Liver (tissue), 9 donors: ENCODE results near the gene ANKDD1B. TPM values are rescaled to one million over a fixed set of nuclear protein-coding genes. Genes with fewer than 3 reads are reported as not detected.

Experiments
- DNase-seq: peaks from one replicate; pipeline ENCODE4 v3.0.0-alpha.2; 2017; ENCODE audit warnings: low spot score
- H3K27ac ChIP-seq, 2 donors: one replicate each; pipeline ENCODE4 v1.7.0; 2013; ENCODE audit warnings: inconsistent platforms in 2 of 2, low read length in 2 of 2, control low read depth in 1 of 2, low read depth in 1 of 2, mild to moderate bottlenecking in 1 of 2
- H3K27me3 ChIP-seq, 4 donors: one replicate each; pipeline versions ENCODE4 v1.6.1 to v1.7.0; 2013; ENCODE audit warnings: low read length in 3 of 4, inconsistent platforms in 1 of 4, mild to moderate bottlenecking in 1 of 4, moderate library complexity in 1 of 4; ENCODE audit not compliant: control insufficient read depth in 4 of 4, insufficient read depth in 4 of 4
- H3K36me3 ChIP-seq, 4 donors: one replicate each; pipeline versions ENCODE4 v1.6.1 to v1.7.0; 2013; ENCODE audit warnings: low read length in 3 of 4, mild to moderate bottlenecking in 3 of 4, low read depth in 1 of 4, moderate library complexity in 1 of 4; ENCODE audit not compliant: control insufficient read depth in 4 of 4, insufficient read depth in 3 of 4
- H3K4me1 ChIP-seq, 4 donors: one replicate each; pipeline versions ENCODE4 v1.6.1 to v1.7.0; 2013; ENCODE audit warnings: low read length in 3 of 4, mild to moderate bottlenecking in 3 of 4, moderate library complexity in 1 of 4; ENCODE audit not compliant: control insufficient read depth in 4 of 4, insufficient read depth in 4 of 4
- H3K4me3 ChIP-seq, 3 donors: one replicate each; pipeline versions ENCODE4 v1.6.1 to v1.7.0; 2013; ENCODE audit warnings: low read length in 3 of 3, control low read depth in 1 of 3, low read depth in 1 of 3, mild to moderate bottlenecking in 1 of 3
- H3K9ac ChIP-seq, 2 donors: one replicate each; pipeline ENCODE4 v1.7.0; 2013; ENCODE audit warnings: low read length in 2 of 2, mild to moderate bottlenecking in 2 of 2, moderate library complexity in 2 of 2, control low read depth in 1 of 2, low read depth in 1 of 2
- H3K9me3 ChIP-seq, 4 donors: one replicate each; pipeline versions ENCODE4 v1.6.1 to v1.7.0; 2013; ENCODE audit warnings: low read length in 3 of 4; ENCODE audit not compliant: control insufficient read depth in 4 of 4
- ATF3 ChIP-seq: IDR thresholded peaks from 2 replicates; pipeline ENCODE4 v1.6.1; 2016; ENCODE audit warnings: antibody characterized with exemption
- EGR1 ChIP-seq, 2 donors: IDR thresholded peaks; 2 replicates each; pipeline ENCODE4 v1.6.1; 2016 to 2018; ENCODE audit warnings: antibody characterized with exemption in 2 of 2, low read depth in 2 of 2
- FOXA1 ChIP-seq: IDR thresholded peaks from 2 replicates; pipeline ENCODE4 v1.6.1; 2016; ENCODE audit warnings: antibody characterized with exemption
- HNF4A ChIP-seq, 2 donors: conservative IDR thresholded peaks; 2 replicates each; pipeline ENCODE4 v1.6.1; 2016; ENCODE audit warnings: antibody characterized with exemption in 2 of 2, mild to moderate bottlenecking in 2 of 2
- HNF4G ChIP-seq: IDR thresholded peaks from 2 replicates; pipeline ENCODE4 v1.6.1; 2016; ENCODE audit warnings: antibody characterized with exemption
- NR2F2 ChIP-seq: IDR thresholded peaks from 2 replicates; pipeline ENCODE4 v1.6.1; 2016; ENCODE audit warnings: antibody characterized with exemption
- REST ChIP-seq: IDR thresholded peaks from 2 replicates; pipeline ENCODE4 v1.6.1; 2016; ENCODE audit warnings: antibody characterized with exemption, mild to moderate bottlenecking
- RXRA ChIP-seq, 2 donors: IDR thresholded peaks; 2 replicates each; pipeline ENCODE4 v1.6.1; 2017 to 2018; ENCODE audit warnings: antibody characterized with exemption in 2 of 2, mild to moderate bottlenecking in 1 of 2
- WGBS: extraction: QIAGEN DNeasy Blood & Tissue Kit; methylation state at CpG from one replicate; pipeline ENCODE4 v1.1.7; 2013; 5-methylcytosine and 5-hydroxymethylcytosine counted together
- polyA plus RNA-seq, 2 donors: library from polyadenylated mRNA; stranded (reverse) in 1 of 2; unstranded in 1 of 2; fragments of 200-250 nt in 1 of 2; fragments of >200 nt in 1 of 2; fragmentation: Nextera tagmentation in 1 of 2; extraction: Ambion mirVana in 1 of 2; gene quantifications; one replicate each; pipeline versions ENCODE4 v1.2.1 to v1.2.3, GENCODE V29; 2013 to 2015
- total RNA-seq, 2 donors: library from RNA; depleted of rRNA; stranded (reverse); fragments of >200 nt; gene quantifications; one replicate each; pipeline ENCODE4 v1.2.3, GENCODE V29; 2014
- donor health status: healthy.
- donor health status: healthy.
- donor health status: healthy.
- donor health status: healthy.
- donor health status: healthy.

The ANKDD1B gene
- total and polyA plus RNA-seq, 4 donors, result 0.05 to 1.4 (median 0.52) TPM

GRCh38 chr5:75616971-75617621 is 5.8 kb downstream of the ANKDD1B start:
- Histone ChIP-seq H3K4me3 (no peak overlapping the region), H3K27ac (no peak overlapping the region), H3K9ac (no peak overlapping the region), H3K36me3 (no peaks in the 10 kb centered on the region), H3K4me1 (peaks cover 2 to 11% (median 6%) of the 10 kb centered on the region in 4 donors), H3K9me3 (no peaks in the 10 kb centered on the region), H3K27me3 (no peaks in the 10 kb centered on the region)
- DNase-seq, result no peak
- 85% methylated on average over 7 of the region's 7 CpGs for WGBS
- no peak for TF ChIP-seq NR2F2
- TF ChIP-seq HNF4G, result no peak
- TF ChIP-seq RXRA (IDR thresholded peaks at IDR 0.05), result no peak
- no peak for TF ChIP-seq HNF4A (conservative IDR thresholded peaks at IDR 0.05)
- TF ChIP-seq ATF3, result no peak
- TF ChIP-seq REST, result no peak
- no peak for TF ChIP-seq FOXA1

GRCh38 chr5:75617736-75618352 is 6.6 kb downstream of the ANKDD1B start:
- H3K9me3 ChIP-seq, result no peaks in the 10 kb centered on the region
- no peaks in the 10 kb centered on the region for H3K36me3 ChIP-seq
- no peak overlapping the region for H3K27ac ChIP-seq
- no peak overlapping the region for H3K4me3 ChIP-seq
- no peaks in the 10 kb centered on the region for H3K27me3 ChIP-seq
- H3K9ac ChIP-seq, result no peak overlapping the region
- no peak for DNase-seq
- peaks cover 2 to 19% (median 8%) of the 10 kb centered on the region in 4 donors for H3K4me1 ChIP-seq
- no peak for TF ChIP-seq ATF3
- no peak for TF ChIP-seq EGR1 (IDR thresholded peaks at IDR 0.05; ENCODE audit: low read depth in 2 of 2)
- no peak for TF ChIP-seq REST
- TF ChIP-seq RXRA (IDR thresholded peaks at IDR 0.05), result no peak
- TF ChIP-seq HNF4G, result no peak
- WGBS, result 74% methylated on average over 5 of the region's 5 CpGs
